HepG2 (cell line): ENCODE data around the gene SGMS1.

Source experiments
- CENPT ChIP-seq: sonication (generic); formaldehyde crosslinking; IDR thresholded peaks from 2 replicates; pipeline ENCODE4 v1.8.0; 2022; ENCODE audit warnings: low read depth, mild to moderate bottlenecking, moderate library complexity, missing genetic modification reagents
- EZH2 ChIP-seq: conservative IDR thresholded peaks from 2 replicates; pipeline ENCODE4 v1.6.1; 2012; ENCODE audit warnings: mild to moderate bottlenecking, low read depth, low read length, moderate library complexity
- NR3C1 ChIP-seq: sonication (generic); formaldehyde crosslinking; IDR thresholded peaks from 2 replicates; pipeline ENCODE4 v1.4.0; 2020; ENCODE audit warnings: missing genetic modification reagents
- POLR2AphosphoS5 ChIP-seq: IDR thresholded peaks from 2 replicates; pipeline ENCODE4 v1.6.1; 2012; ENCODE audit warnings: low read depth, low read length
- PRMT3 ChIP-seq: sonication (generic); formaldehyde crosslinking; IDR thresholded peaks from 2 replicates; pipeline ENCODE4 v1.8.1; 2022; ENCODE audit warnings: low read depth, mild to moderate bottlenecking, moderate library complexity, missing genetic modification reagents, borderline replicate concordance
- RBM39 ChIP-seq: fragments of 200-400 bp; formaldehyde crosslinking; IDR thresholded peaks from one replicate; pipeline ENCODE4 v1.6.1; 2018; ENCODE audit warnings: antibody characterized with exemption, mild to moderate bottlenecking, low read depth, low read length; ENCODE audit not compliant: poor library complexity, severe bottlenecking
- SMARCC2 ChIP-seq: fragments of 450-650 bp; IDR thresholded peaks from 2 replicates; pipeline ENCODE4 v1.6.1; 2017; ENCODE audit warnings: antibody characterized with exemption, mild to moderate bottlenecking
- SP4 ChIP-seq: sonication (generic); formaldehyde crosslinking; IDR thresholded peaks from 2 replicates; pipeline ENCODE4 v1.8.1; 2023; ENCODE audit warnings: mild to moderate bottlenecking, missing genetic modification reagents
- ZNF747 ChIP-seq: sonication (generic); formaldehyde crosslinking; IDR thresholded peaks from 2 replicates; pipeline ENCODE4 v1.8.1; 2023; ENCODE audit warnings: missing genetic modification reagents, mild to moderate bottlenecking, borderline replicate concordance
- ZSCAN9 ChIP-seq: IDR thresholded peaks from 2 replicates; pipeline ENCODE4 v1.6.1; 2016; ENCODE audit warnings: borderline replicate concordance

- TF ChIP-seq SMARCC2, result no peak
- TF ChIP-seq ZNF747 (CRISPR knock-in tag), result no peak
- TF ChIP-seq ZSCAN9, result no peak
- no peak for TF ChIP-seq CENPT
- TF ChIP-seq RBM39, result no peak
- no peak for TF ChIP-seq POLR2AphosphoS5
- TF ChIP-seq SP4 (CRISPR knock-in tag), result no peak
- TF ChIP-seq PRMT3, result no peak
- no peak for TF ChIP-seq NR3C1 (CRISPR knock-in tag)
- TF ChIP-seq EZH2, result no peak
These were observed 111.6 kb downstream of the SGMS1 start for GRCh38 chr10:50512214-50512595.
